T-helper 1 cell treated with Interleukin-12 subunit alpha and Interleukin-12 subunit beta and Interleukin-4 antibody, amounts not matched to agents 30 ng/mL and 1 ng/mL, for 36 hours (primary cell): ENCODE measurements around the gene TSPAN11. TPM values are rescaled to one million over a fixed set of nuclear protein-coding genes. Genes with fewer than 3 reads are reported as not detected.

Source experiments
- intact Hi-C: fragments of 100-400 bp; cut with micrococcal nuclease; formaldehyde crosslinking; loops from one replicate; pipeline ENCODE4 v1.15.1; 2024
- total RNA-seq: library from RNA; stranded (reverse); gene quantifications from 2 replicates; pipeline ENCODE4 v1.2.3, GENCODE V29; 2022

TSPAN11 gene
- total RNA-seq, 1 donor from 2014 or later = not detected

- intact Hi-C loops = no loop called here
Measured at GRCh38 chr12:31000751-31001150, 74.2 kb downstream of the TSPAN11 start.

- intact Hi-C loops = no loop called here
Measured at GRCh38 chr12:31001581-31002360, 75.2 kb downstream of the TSPAN11 start.

DNA sequence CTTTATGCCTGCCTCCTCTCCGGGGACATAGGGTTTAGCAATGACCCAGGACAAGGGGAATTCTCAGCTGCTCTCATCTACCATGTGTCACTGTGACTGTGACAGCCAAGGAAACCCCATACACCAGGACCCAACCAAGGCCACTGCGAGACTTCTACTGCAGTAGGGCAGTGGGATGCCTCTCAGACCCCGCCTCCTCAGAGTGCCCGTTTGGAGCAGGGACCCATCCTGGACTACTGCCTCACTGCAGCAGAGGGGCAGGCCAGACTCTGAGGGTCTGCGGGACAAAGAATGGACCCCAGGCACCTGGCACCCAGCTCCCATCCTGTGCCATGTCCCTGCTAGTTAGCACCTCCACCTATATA, 75.8 kb downstream of the TSPAN11 start:
- intact Hi-C loops = no loop called here

- intact Hi-C loops = no loop called here
Measured at GRCh38 chr12:31002999-31003398, 76.5 kb downstream of the TSPAN11 start.

- intact Hi-C loops = no loop called here
Measured at GRCh38 chr12:31003861-31004640, 77.5 kb downstream of the TSPAN11 start.

- intact Hi-C loops = no loop called here
Measured at GRCh38 chr12:31004666-31005065, 78.1 kb downstream of the TSPAN11 start.

DNA sequence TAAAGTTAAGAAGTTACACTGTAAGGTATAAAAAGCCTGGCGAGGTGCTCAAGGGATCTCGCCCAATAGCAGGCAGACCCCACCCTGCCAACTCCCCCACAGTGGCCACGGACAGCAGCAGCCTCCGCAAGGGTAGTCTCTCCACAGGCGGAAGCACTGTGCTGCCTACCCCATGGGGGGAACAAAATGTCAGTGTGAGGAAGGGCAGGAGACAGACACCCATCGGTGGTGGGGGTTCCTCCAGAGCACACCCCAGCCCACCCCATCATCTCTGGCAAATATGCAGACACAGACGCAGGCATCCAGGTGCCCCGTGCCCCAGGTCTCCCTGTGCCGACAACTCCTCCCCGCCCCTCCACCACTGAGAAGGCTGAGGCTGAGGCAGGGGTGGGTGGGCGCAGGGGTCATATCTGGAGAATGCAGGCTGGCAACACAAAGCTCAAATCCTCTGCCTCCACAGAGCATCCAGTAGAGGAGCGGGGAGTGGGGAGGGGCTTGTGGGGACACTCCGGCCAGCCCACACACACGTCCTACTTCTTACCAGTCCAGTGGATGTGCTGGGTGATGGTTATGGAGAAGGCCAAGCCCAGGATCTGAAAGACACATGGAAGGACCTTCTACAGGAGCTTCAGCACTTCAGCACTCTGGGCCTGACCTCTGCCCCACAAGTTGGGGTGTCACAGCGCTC, 78.9 kb downstream of the TSPAN11 start:
- intact Hi-C loops = no loop called here

GRCh38 chr12:31005944-31006361, 79.4 kb downstream of the TSPAN11 start:
- intact Hi-C loops = no loop called here

DNA sequence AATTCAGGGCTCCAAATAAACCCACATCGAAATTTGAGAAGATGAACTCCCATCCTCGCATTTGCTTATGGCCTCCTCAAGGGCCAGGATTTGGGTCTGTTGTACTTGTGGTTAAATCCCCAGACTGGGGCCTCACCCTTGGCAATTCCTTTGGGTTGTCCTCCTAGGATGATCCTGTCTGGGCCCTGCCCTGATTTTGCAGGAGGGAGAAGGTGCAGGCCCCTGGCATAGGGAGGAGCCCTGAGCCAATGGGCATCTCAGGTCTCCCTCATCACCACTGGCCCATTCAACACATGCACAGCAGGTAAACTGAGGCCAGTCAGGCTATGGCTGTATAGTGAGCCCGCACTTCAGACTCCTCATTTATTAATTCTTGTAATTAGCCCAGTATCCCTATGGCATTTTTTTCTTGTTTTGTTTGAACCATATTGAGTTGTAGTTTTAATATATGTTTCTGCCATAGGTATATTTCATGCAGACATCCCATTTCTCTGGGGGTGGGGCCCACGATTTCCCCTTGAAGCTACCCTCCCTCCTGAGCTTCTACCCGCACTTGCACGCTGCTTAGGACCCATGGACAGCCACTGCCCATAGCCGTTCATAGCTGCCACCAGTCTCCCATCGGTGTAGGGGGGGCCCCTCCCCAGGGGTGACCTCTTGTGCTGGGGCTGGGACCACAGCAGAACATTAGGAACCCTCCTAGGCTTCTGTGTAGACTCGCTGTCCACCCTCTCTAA, 80.0 kb downstream of the TSPAN11 start:
- intact Hi-C loops = no loop called here

DNA sequence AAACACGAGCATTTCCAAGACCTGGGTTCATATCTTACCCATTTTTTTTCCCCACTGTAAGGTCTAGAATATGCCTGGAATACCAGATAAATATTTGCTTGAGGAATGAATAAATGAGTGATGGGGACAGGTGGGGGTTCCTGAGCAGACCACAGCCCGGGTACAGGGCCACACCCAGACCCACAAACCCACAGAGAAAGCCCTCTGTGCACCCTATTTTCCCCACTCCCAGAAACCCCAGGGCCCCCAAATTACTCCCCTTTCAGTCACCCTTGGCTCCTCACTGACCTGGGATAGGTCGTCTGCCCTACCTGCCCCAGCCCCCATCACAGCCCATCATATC, 80.6 kb downstream of the TSPAN11 start:
- intact Hi-C loops = no loop called here

DNA sequence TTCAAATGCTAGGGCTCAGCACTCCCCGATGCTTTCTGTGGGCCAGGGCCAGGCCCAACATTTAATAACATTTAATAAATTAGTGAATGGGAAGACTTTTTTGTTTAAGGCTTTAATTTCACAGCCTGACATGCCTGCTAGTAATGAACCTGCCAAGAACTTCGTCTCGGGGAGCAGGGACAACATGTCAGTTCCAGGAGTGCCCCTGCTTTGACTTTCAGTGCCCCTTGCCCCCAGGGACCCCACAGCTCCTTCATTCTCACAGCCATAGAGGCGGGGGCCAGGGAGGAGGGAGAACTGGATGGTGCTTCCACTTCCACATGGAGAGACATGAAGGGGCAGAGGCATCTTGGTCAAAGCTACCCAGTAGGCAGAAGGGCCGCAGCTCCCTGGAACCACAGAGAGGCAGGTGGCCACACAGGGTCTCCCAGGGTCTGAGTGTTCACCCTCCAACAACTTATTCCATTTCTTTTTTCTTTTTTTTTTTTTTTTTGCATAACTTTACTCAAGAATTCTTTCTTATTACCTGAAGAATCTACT, 81.2 kb downstream of the TSPAN11 start:
- intact Hi-C loops = no loop called here

DNA sequence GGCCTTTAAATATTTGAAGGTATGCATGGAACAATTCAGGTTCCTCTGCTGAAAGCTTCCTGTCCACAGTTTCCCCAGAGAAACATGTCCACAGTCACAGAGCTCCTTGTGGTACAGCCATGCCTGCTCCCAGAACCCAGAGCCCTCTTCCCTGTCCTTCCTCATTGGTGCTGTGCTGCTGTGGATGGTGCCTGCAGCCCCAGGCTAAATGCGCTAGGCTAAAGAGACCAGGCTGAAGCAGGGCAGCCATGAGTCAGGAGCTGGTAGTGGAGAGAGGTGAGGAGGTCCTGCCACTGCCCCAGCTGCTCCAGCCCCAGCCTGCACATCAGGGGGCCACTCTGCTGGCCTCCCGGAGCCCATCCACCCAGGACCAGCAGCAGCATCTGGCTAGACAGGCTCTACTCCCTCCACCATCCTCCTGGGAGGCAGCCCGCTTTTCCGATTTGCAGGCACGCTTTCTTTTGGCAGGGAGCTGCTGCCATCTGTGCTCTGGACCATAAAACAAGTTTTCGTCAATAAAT, 81.8 kb downstream of the TSPAN11 start:
- intact Hi-C loops = no loop called here

- intact Hi-C loops = no loop called here
Measured at GRCh38 chr12:31008961-31009840, 82.7 kb downstream of the TSPAN11 start.

GRCh38 chr12:31009976-31010375, 83.4 kb downstream of the TSPAN11 start:
- intact Hi-C loops = no loop called here

GRCh38 chr12:31011336-31011735, 84.8 kb downstream of the TSPAN11 start:
- intact Hi-C loops = no loop called here

DNA sequence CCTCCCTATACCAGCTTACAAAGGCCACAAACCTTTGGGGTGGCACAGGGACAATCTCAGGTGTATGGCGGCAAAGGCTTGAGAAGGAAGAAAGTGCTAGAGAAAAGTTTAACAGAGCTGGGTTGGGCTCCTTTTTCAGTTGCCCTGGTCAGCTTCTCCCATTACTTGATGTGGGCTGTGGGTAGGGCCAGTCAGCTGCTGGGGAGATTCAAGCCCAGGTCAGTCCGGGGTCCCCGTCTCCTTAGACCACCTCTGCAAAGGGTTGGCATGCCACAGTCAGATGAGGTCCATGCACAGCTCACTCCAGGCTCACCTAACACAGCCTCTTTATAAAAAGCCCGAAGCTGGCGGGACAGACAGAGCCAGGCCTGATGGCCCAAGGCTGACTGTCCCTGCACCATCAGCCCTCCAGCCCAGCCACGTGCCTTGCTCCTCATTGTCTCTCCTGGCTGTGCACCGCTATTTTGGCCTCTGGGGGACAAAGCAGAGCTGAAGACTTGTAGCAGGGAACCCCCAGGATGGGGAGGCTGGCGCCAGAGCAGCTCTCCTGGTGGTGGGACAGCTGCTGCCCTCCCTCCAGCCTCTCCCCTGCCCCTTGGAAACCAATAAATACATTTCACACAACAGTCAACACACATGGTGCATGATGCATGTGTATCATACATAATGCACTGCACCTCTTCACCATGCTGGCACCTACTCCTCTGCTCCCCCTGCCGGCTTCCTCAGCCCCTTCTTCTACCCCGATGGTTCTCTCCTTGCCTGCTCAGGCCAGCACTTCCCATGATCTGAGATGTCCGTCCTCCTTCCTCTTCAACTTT, 85.4 kb downstream of the TSPAN11 start:
- intact Hi-C loops = loop anchor here (1.0 kb wide), 1 partner anchor 165 kb away; no protein-coding TSS in a partner anchor

GRCh38 chr12:31012567-31012891, 86.0 kb downstream of the TSPAN11 start:
- intact Hi-C loops = loop anchor here (1.0 kb wide), 1 partner anchor 165 kb away; no protein-coding TSS in a partner anchor

DNA sequence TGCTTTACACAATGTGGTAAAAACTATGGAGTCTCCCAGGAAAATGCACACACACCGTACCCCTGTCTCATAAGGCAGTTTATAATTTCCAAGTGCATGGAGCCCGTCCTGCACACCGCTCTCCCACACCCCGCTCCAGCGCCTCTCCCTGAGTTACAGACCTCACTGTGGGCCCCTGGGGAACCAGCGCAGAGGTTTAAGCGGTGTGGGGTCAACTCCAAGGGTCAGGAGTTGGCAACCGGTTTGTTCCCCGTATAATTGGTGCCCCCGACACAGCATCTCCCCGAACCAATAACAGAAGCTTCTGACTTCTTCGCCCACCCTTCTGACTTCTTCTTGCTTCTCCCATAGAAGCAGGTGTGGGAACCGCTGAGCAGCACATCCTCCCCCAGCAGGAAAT, 88.7 kb downstream of the TSPAN11 start:
- intact Hi-C loops = no loop called here

DNA sequence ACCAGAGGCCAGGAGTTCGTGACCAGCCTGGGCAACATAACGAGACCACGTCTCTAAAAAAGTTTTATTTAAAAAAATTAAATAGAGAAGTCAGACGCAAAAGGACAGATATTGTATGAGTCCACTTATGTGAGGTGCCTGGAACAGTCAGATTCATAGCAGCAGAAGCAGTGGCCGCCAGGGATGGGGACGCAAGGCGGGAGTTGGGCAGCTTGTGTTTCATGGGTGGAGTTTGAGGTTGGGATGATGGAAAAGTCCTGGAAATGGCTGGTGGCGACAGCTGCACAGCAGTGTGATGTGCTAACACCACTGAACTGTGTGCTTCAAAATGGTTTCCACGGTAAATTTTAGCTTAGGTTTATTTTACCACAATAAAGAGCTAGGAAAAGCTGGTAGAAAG, 89.5 kb downstream of the TSPAN11 start:
- intact Hi-C loops = no loop called here
